ENCODE data around the gene RTCA. TPM values are rescaled to one million over a fixed set of nuclear protein-coding genes. Genes with fewer than 3 reads are reported as not detected.
"Not testable (repeated sequence)": the region's sequence is repeated elsewhere in the genome, so short reads cannot be mapped to it uniquely, and the experiment has no call there.

RTCA gene
- total RNA-seq, 1 experiment from 2014 or later, result 33.6 TPM

DNA sequence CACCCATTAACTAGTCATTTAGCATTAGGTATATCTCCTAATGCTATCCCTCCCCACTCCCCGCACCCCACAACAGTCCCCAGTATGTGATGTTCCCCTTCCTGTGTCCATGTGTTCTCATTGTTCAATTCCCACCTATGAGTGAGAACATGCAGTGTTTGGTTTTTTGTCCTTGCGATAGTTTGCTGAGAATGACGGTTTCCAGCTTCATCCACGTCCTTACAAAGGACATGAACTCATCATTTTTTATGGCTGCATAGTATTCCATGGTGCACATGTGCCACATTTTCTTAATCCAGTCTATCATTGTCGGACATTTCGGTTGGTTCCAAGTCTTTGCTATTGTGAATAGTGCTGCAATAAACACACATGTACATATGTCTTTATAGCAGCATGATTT, 7.6 kb upstream of the RTCA start:
- WGBS (ENCODE audit: extremely low coverage, insufficient read length, low lambda C conversion rate), result no CpG with 5 or more reads among the region's 6 CpGs
- H4K8ac ChIP-seq (replicated peaks; ENCODE audit: insufficient read length, low read depth, low read length); H2BK15ac ChIP-seq (ENCODE audit: low read depth, low read length): not testable (repeated sequence)

More for the DNA sequence above, 7.6 kb upstream of the RTCA start:
- not testable (repeated sequence) for H3K23me2 ChIP-seq (ENCODE audit: insufficient read length, low read depth, low read length, poor library complexity, severe bottlenecking); DNase-seq; H2AFZ ChIP-seq (ENCODE audit: low read length); H2BK120ac ChIP-seq (ENCODE audit: low read depth, low read length, poor library complexity, severe bottlenecking); H3K27me3 ChIP-seq (ENCODE audit: insufficient read depth, low read length); H3K4me3 Mint-ChIP-seq; H3T11ph ChIP-seq (ENCODE audit: low read length); H2BK5ac ChIP-seq (ENCODE audit: insufficient read length, low read length); H3K18ac ChIP-seq (ENCODE audit: insufficient read length, low read depth, low read length); H2BK12ac ChIP-seq (ENCODE audit: insufficient read length, low read depth, low read length); H3K14ac ChIP-seq (ENCODE audit: insufficient read depth, low read length); H3K79me2 ChIP-seq (ENCODE audit: insufficient read depth, low read length); H3K56ac ChIP-seq (ENCODE audit: insufficient read length, low read depth, low read length); H3K36me3 Mint-ChIP-seq (ENCODE audit: insufficient read depth in 1 of 3, low read depth in 3 of 3); H2AK5ac ChIP-seq (ENCODE audit: insufficient read length, low read length); H3K79me1 ChIP-seq (ENCODE audit: insufficient read depth, low read depth, low read length, poor library complexity, severe bottlenecking); H3K23ac ChIP-seq (ENCODE audit: insufficient read length, low read depth, low read length); H4K20me1 ChIP-seq (ENCODE audit: control insufficient read depth, insufficient read depth, insufficient read length); H4K5ac ChIP-seq (ENCODE audit: insufficient read length, low read depth, low read length); H3K27me3 Mint-ChIP-seq (ENCODE audit: low read depth); H3K4ac ChIP-seq (ENCODE audit: low read depth, low read length); H3K27ac ChIP-seq (ENCODE audit: insufficient read length, low read depth, low read length); H3K9me3 ChIP-seq (ENCODE audit: control insufficient read depth, low read depth, low read length); H3K27ac Mint-ChIP-seq; H3K4me1 ChIP-seq (ENCODE audit: insufficient read depth, low read length); H2BK20ac ChIP-seq (ENCODE audit: low read depth, low read length, poor library complexity, severe bottlenecking); H3K4me1 Mint-ChIP-seq; H3K4me2 ChIP-seq (ENCODE audit: insufficient read depth, insufficient read length, low read length); H4K91ac ChIP-seq (ENCODE audit: insufficient read length, low read depth, low read length); H3K9ac ChIP-seq (ENCODE audit: extremely low read depth, insufficient read length, low read length)
- peaks cover 10 to 31% of the 10 kb centered on the region in 2 experiments for H3K9me3 Mint-ChIP-seq
